H1 (cell line): ENCODE data around the gene MB. TPM values are rescaled to one million over a fixed set of nuclear protein-coding genes. Genes with fewer than 3 reads are reported as not detected.

Experiments used
- CTCF ChIA-PET: fragments of 300-600 bp; sonication (Branson Sonifier 250); formaldehyde crosslinking; loops from one replicate; lab custom pipeline; 2021; ENCODE audit not compliant: partially characterized antibody; lab: Charles Lee
- POLR2A ChIA-PET: fragments of 300-600 bp; sonication (Branson Sonifier 250); formaldehyde crosslinking; loops from one replicate; lab custom pipeline; 2021; ENCODE audit warnings: inconsistent platforms; ENCODE audit not compliant: partially characterized antibody; lab: Charles Lee
- DNase-seq, 2 experiments: peaks; one replicate each; pipeline versions ENCODE4 v3.0.0 to v3.0.0-alpha.2; 2010 to 2022; ENCODE audit warnings: low spot score in 2 of 2, low read depth in 1 of 2, mixed read lengths in 1 of 2
- FAIRE-seq: peaks from 2 replicates; lab custom pipeline; 2011; peaks lifted over from hg19 to GRCh38; lab: Jason Lieb, UNC
- H2AFZ ChIP-seq: 2 replicates; pipeline ENCODE4 v1.8.1; 2012; ENCODE audit warnings: low read length, inconsistent platforms
- H2AK5ac ChIP-seq: 2 replicates; pipeline ENCODE4 v1.6.1; 2013; ENCODE audit warnings: low read depth, low read length
- H2BK120ac ChIP-seq: replicated peaks from 2 replicates; pipeline ENCODE3; 2013; ENCODE audit warnings: low read depth, low read length, inconsistent platforms
- H2BK12ac ChIP-seq: 2 replicates; pipeline ENCODE4 v1.6.1; 2013; ENCODE audit warnings: low read depth, low read length
- H2BK15ac ChIP-seq: 2 replicates; pipeline ENCODE4 v1.6.1; 2013; ENCODE audit warnings: low read length
- H2BK20ac ChIP-seq: 2 replicates; pipeline ENCODE4 v1.6.1; 2013; ENCODE audit warnings: low read length
- H2BK5ac ChIP-seq: 2 replicates; pipeline ENCODE4 v1.6.1; 2013; ENCODE audit warnings: low read depth, low read length
- H3K14ac ChIP-seq: 2 replicates; pipeline ENCODE4 v1.6.1; 2013; ENCODE audit warnings: inconsistent platforms; ENCODE audit not compliant: insufficient read length
- H3K18ac ChIP-seq: 2 replicates; pipeline ENCODE4 v1.6.1; 2013; ENCODE audit warnings: low read length; ENCODE audit errors: extremely low read depth
- H3K23ac ChIP-seq: 2 replicates; pipeline ENCODE4 v1.6.1; 2013; ENCODE audit warnings: inconsistent platforms; ENCODE audit not compliant: insufficient read length
- H3K23me2 ChIP-seq: 2 replicates; pipeline ENCODE4 v1.6.1; 2013; ENCODE audit warnings: low read depth, low read length
- H3K27ac ChIP-seq: 2 replicates; pipeline ENCODE4 v1.6.1; 2011; ENCODE audit warnings: low read depth, low read length, inconsistent platforms
- H3K27me3 ChIP-seq, 4 experiments: replicated peaks in 1 of 4; 1 replicate in 1 of 4; 2 replicates in 3 of 4; pipeline versions ENCODE4 v1.6.1 to v1.8.1; 2011 to 2013; ENCODE audit warnings: low read length in 3 of 4, mild to moderate bottlenecking in 3 of 4, inconsistent platforms in 2 of 4, mixed read lengths in 2 of 4, moderate library complexity in 1 of 4; ENCODE audit not compliant: control insufficient read depth in 3 of 4, insufficient read depth in 3 of 4; ENCODE audit errors: extremely low read depth in 1 of 4
- H3K36me3 ChIP-seq, 4 experiments: 2 replicates each; pipeline versions ENCODE4 v1.6.1 to v1.8.1; 2011 to 2013; ENCODE audit warnings: mild to moderate bottlenecking in 4 of 4, low read length in 3 of 4, moderate library complexity in 2 of 4, control low read depth in 1 of 4, inconsistent platforms in 1 of 4; ENCODE audit not compliant: insufficient read depth in 4 of 4, control insufficient read depth in 2 of 4
- H3K4ac ChIP-seq: replicated peaks from 2 replicates; pipeline ENCODE3; 2013; ENCODE audit warnings: low read length, low read depth, mixed read lengths, inconsistent platforms; ENCODE audit not compliant: insufficient read length
- H3K4me1 ChIP-seq, 4 experiments: replicated peaks in 1 of 4; 1 replicate in 1 of 4; 2 replicates in 3 of 4; pipeline versions ENCODE4 v1.6.1 to v1.8.1; 2011 to 2013; ENCODE audit warnings: low read length in 3 of 4, inconsistent platforms in 2 of 4, mixed read lengths in 1 of 4; ENCODE audit not compliant: insufficient read depth in 4 of 4, control insufficient read depth in 3 of 4
- H3K4me2 ChIP-seq, 2 experiments: 2 replicates each; pipeline versions ENCODE4 v1.6.1 to v1.8.1; 2011 to 2013; ENCODE audit warnings: low read depth in 2 of 2, low read length in 2 of 2, control low read depth in 1 of 2, inconsistent platforms in 1 of 2, mild to moderate bottlenecking in 1 of 2; ENCODE audit not compliant: insufficient read depth in 1 of 2
- H3K4me3 ChIP-seq, 4 experiments: fragments of 200-600, 300-600 bp in 1 of 4; sonication (generic), shearing (Covaris generic), sonication (Bioruptor Twin) in 1 of 4; 2 replicates each; pipeline versions ENCODE4 v1.5.1 to v1.8.1; 2011 to 2016; ENCODE audit warnings: low read length in 4 of 4, low read depth in 3 of 4, control low read depth in 2 of 4, inconsistent platforms in 2 of 4, mild to moderate bottlenecking in 2 of 4, mixed read lengths in 1 of 4, moderate library complexity in 1 of 4; ENCODE audit not compliant: insufficient read depth in 2 of 4; ENCODE audit errors: extremely low read depth in 1 of 4
- H3K56ac ChIP-seq: replicated peaks from 2 replicates; pipeline ENCODE3; 2013; ENCODE audit warnings: low read depth, mild to moderate bottlenecking, mixed read lengths, low read length, inconsistent platforms; ENCODE audit not compliant: insufficient read length
- H3K79me1 ChIP-seq: 2 replicates; pipeline ENCODE4 v1.6.1; 2013; ENCODE audit warnings: low read depth, low read length, control low read depth
- H3K79me2 ChIP-seq, 2 experiments: 2 replicates each; pipeline versions ENCODE4 v1.6.1 to v1.8.1; 2012 to 2013; ENCODE audit warnings: low read length in 2 of 2, mild to moderate bottlenecking in 2 of 2, inconsistent platforms in 1 of 2; ENCODE audit not compliant: insufficient read depth in 2 of 2, control insufficient read depth in 1 of 2
- H3K9ac ChIP-seq, 4 experiments: replicated peaks in 1 of 4; 1 replicate in 1 of 4; 2 replicates in 3 of 4; pipeline versions ENCODE4 v1.6.1 to v1.8.1; 2011 to 2013; ENCODE audit warnings: low read depth in 3 of 4, low read length in 3 of 4, control low read depth in 2 of 4, mild to moderate bottlenecking in 2 of 4, moderate library complexity in 2 of 4, inconsistent platforms in 1 of 4; ENCODE audit errors: extremely low read depth in 1 of 4
- H3K9me3 ChIP-seq, 2 experiments: 2 replicates each; pipeline versions ENCODE4 v1.6.1 to v1.8.1; 2012 to 2013; ENCODE audit warnings: mild to moderate bottlenecking in 2 of 2, moderate library complexity in 2 of 2, control low read depth in 1 of 2, inconsistent platforms in 1 of 2, low read depth in 1 of 2, low read length in 1 of 2, mixed read lengths in 1 of 2; ENCODE audit not compliant: insufficient read depth in 2 of 2
- H4K20me1 ChIP-seq, 2 experiments: replicated peaks in 1 of 2; 2 replicates each; pipeline versions ENCODE3 to v1.8.1; 2011 to 2013; ENCODE audit warnings: inconsistent platforms in 2 of 2, low read length in 2 of 2, mild to moderate bottlenecking in 1 of 2; ENCODE audit not compliant: insufficient read depth in 2 of 2, control insufficient read depth in 1 of 2
- H4K5ac ChIP-seq: 2 replicates; pipeline ENCODE4 v1.6.1; 2013; ENCODE audit warnings: low read length, low read depth, mixed read lengths, inconsistent platforms; ENCODE audit not compliant: insufficient read length
- H4K8ac ChIP-seq: 2 replicates; pipeline ENCODE4 v1.8.0; 2013; ENCODE audit warnings: mild to moderate bottlenecking, moderate library complexity, low read length, inconsistent platforms; ENCODE audit not compliant: insufficient read depth; ENCODE audit errors: extremely low read depth
- H4K91ac ChIP-seq: replicated peaks from 2 replicates; pipeline ENCODE3; 2013; ENCODE audit warnings: low read length, mixed read lengths, inconsistent platforms; ENCODE audit not compliant: insufficient read length
- EGR1 ChIP-seq: IDR thresholded peaks from 2 replicates; pipeline ENCODE4 v1.6.1; 2011; ENCODE audit warnings: low read depth, low read length, borderline replicate concordance
- WGBS, 2 experiments: shearing (Covaris generic) in 1 of 2; methylation state at CpG; one replicate each; pipeline versions ENCODE4 v1.1.6 to v1.1.7; 2013 to 2015; ENCODE audit warnings: low lambda C conversion rate in 2 of 2, mixed read lengths in 2 of 2, inconsistent platforms in 1 of 2, low coverage in 1 of 2, missing lambda C conversion rate in 1 of 2; ENCODE audit not compliant: insufficient replicate concordance in 2 of 2, insufficient coverage in 1 of 2, insufficient read length in 1 of 2; ENCODE audit errors: extremely low coverage in 1 of 2, missing lambda C conversion rate in 1 of 2; 5-methylcytosine and 5-hydroxymethylcytosine counted together
- polyA plus RNA-seq, 7 experiments: library from polyadenylated mRNA; depleted of rRNA in 3 of 7; stranded (reverse) in 5 of 7; unstranded in 2 of 7; fragments of >200 nt in 5 of 7; fragments of 200-250 nt in 2 of 7; gene quantifications; 1 replicate in 5 of 7; 2 replicates in 1 of 7; 4 replicates in 1 of 7; pipeline versions ENCODE4 v1.2.1 to v1.2.3, GENCODE V29; 2011 to 2013; ENCODE audit warnings: missing spikeins in 2 of 7, mixed read lengths in 2 of 7
- total RNA-seq: library from RNA; stranded (reverse); fragmentation: NEBNext Ultra II Directional; extraction: Animal tissue kit (Norgen Biotek cat#: 25700); gene quantifications from 2 replicates; pipeline ENCODE4 v1.2.1, GENCODE V29; 2021

MB gene
- total and polyA plus RNA-seq, 2 of the 8 experiments (the other 6 are each of a cell fraction or from before 2014, with no cell fraction given) = 1.5 TPM; not detected in 1

DNA sequence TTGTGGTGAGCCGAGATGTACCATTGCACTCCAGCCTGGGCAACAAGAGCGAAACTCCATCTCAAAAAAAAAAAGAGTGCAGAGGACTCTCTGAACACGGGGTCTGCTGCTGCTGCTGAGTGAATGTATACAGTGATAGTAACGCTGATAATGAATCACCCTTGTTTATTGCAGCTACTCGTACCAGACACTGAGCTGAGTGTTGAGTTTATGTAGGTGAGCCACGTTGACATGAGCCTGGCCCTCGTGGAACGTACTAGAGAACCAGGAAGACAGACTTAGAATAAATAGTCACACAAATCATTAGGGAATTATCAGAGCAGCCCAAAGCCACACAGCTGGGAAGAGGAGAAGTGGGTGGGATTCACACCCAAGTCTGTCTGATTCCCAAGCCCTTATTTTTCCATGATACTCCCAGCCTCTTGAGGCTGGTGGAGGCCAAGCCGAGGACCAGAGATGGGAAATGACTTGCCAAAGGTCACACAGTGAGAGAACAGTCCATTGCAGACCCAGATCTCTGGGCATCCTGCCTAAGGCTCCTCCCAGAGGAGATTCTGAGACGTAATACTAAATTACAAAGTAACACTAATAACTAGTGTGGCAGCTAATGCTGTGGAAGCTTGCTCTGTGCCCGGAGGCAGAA, 34.8 kb downstream of the MB start:
- POLR2A ChIA-PET = interaction anchor here (0.7 to 3.7 kb wide), 4 partner anchors 29 to 163 kb away, joined by 3 to 16 read pairs (median 3); no protein-coding TSS in a partner anchor
- no peak overlapping the region for H2BK12ac ChIP-seq
- no peak for TF ChIP-seq EGR1

More for the DNA sequence above, 34.8 kb downstream of the MB start:
- Histone ChIP-seq H3K18ac (no peak overlapping the region), H3K79me2 (no peaks in the 10 kb centered on the region), H3K79me1 (no peaks in the 10 kb centered on the region), H2BK15ac (no peak overlapping the region), H3K36me3 (no peaks in the 10 kb centered on the region), H4K5ac (no peak overlapping the region), H2AK5ac (no peak overlapping the region), H2BK20ac (no peak overlapping the region), H2BK5ac (no peak overlapping the region), H3K23ac (no peak overlapping the region), H2AFZ (no peak overlapping the region), H4K8ac (no peak overlapping the region), H3K27ac (no peak overlapping the region), H3K9me3 (no peaks in the 10 kb centered on the region), H3K23me2 (peaks cover 7% of the 10 kb centered on the region; the same call in 1 of the 2 replicates), H4K20me1 (no peaks in the 10 kb centered on the region), H3K4ac (no peak overlapping the region), H2BK120ac (no peak overlapping the region), H3K9ac (no peak overlapping the region), H3K14ac (no peak overlapping the region), H3K4me3 (no peak overlapping the region), H3K56ac (no peak overlapping the region), H4K91ac (no peak overlapping the region), H3K27me3 (no peaks in the 10 kb centered on the region), H3K4me2 (no peak overlapping the region), H3K4me1 (no peaks in the 10 kb centered on the region)
- WGBS, 2 experiments = 93% methylated on average over 11 of the region's 11 CpGs; no CpG with 5 or more reads in 1 of the 2 experiments
- DNase-seq (no peak), FAIRE-seq (no peak)
- CTCF ChIA-PET = interaction anchor here (0.6 to 11.8 kb wide), 30 partner anchors 10 to 231 kb away, joined by 3 to 124 read pairs (median 5); no protein-coding TSS in a partner anchor
